ENCODE data around the gene ZNF831. TPM values are rescaled to one million over a fixed set of nuclear protein-coding genes. Genes with fewer than 3 reads are reported as not detected.

Gene ZNF831
- under 1 TPM; 0.13 to 0.15 (median 0.15) TPM for polyA plus RNA-seq (ENCODE audit: insufficient read depth in 1 of 5, insufficient read length in 5 of 5, low replicate concordance in 1 of 5)
- long read RNA-seq, donor 1 = 0 reads
- long read RNA-seq, donor 2 = 0 reads
- long read RNA-seq, donor 3 = 0 reads
- long read RNA-seq, donor 4 = 0 reads
- long read RNA-seq, donor 5 = 0 reads
- long read RNA-seq, donor 6 = 0 reads
- long read RNA-seq, donor 7 = 0 reads
- long read RNA-seq, donor 8 = 0 reads

DNA sequence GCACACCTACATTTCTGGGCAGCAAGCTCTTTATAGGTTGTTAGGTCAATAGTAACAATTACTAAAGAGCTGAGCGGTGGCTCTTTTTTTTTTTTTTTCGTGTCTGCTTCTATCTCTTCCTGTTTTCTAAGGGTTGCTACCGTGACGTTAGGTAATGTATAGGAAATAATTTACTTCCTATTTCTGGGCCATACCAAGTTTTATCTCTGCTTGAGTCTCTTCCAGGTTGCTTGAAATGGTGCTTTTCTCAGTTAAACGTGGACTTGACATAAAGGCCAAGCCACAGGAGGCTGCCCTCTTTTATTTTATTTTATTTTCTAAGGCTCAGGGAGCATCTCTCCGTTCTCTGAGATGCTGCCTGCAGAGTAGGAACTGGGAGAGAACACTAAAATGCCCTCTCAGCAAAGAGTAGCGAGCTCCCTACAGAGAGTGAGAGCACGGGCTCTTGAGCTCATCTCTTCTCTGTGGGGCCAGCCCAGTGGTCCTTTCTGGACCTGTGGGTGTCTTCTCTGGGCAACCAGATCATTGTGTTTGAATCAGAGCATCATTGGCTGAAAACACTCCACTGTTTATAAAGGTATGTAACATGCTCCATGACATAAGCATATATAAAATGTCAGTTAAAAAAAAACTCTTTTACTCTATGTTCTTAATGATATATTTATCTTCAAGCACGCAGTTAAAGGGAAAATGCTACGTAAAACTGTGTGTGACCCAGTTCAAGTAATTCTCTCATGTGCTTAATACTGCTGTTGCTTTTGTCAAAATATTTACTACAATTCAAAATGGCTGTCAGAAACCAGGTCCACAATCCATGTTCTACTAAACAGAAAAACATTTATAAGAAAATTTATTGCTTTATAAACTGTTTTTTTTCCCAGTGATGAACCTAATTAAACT, at the start of gene ZNF831:
TSS of gene ZNF831 (plus strand) at position 191 of the 900 bp plus-strand sequence. CDS start 27,199 bp downstream, outside the sequence.
- no peak for DNase-seq

DNA sequence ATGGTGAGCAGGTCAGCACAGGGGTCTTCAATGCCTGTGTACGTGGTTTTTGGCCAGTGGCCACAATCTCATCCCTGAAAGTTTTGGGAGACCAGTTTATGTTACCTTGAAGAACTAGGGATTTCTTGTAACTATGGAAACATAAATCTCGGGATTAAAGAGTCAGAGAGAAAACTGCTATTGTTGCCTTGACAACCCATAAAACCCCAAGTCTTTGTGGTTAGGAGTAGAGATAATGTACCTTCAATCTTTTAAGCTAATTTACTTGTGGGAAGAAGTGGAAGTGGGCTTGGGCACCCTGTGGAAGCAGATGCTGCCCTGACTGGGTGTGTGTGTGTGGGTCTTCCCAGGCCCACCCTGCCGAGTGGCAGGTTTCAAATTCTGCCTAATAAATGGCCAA, 46.1 kb upstream of the ZNF831 start:
- DNase-seq = no peak

DNA sequence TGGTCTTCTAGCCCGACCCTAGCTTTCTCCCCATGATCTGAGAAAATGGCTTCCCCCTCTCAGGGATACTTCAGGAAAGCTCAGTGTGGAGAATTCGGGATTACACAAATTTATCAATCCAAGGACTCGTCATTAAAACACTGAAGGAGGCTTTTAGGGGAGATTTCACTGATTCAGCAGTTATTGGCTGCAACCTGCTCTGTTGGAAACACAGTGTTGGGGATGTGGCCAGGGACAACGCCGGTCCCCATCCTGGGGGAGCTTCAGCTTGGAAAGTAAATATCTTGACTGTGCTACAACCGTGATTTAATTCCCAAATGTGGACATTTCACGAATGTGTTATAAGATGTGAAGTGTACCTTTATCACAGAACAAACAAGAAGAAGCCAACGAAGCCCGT, 44.8 kb upstream of the ZNF831 start:
- no peak for DNase-seq

DNA sequence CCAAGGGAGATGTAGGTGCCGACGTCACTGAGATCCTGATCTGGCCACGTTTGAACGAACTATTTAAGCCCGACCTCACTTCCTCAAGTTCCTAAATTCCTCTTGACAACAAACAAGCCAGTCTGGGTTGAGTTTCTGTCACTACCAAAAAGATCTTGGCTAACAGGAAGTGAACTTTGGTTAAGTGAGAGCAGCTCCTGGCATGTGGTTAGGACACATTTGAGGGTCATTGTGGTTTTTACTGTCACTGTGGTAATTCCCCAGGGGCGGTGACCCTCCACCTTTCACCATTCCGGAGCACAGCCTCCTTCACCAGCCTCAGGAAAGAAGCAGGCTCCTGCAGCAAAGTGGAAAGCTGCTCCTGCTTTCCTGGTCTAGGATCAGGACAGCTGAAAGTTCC, 43.1 kb upstream of the ZNF831 start:
- no peak for DNase-seq

DNA sequence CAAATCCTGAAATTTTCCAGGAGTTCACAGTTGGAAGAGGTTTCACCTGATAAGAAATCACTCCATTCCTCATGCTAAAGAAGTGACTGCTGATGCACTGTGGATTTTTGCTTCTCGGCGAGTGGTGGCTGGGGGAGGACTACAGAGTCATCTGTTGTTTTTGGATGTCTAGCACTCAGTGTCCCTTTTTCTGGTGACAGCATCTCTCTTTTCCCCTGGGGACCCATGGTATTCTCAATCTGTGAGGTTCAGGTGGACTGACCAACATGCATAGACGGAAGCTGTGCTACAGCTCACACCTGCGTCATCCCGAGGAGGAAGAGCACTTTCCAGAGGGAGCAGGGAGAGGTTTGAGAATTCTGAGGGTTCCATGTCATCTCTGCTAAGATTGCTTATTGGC, 42.7 kb upstream of the ZNF831 start:
- DNase-seq = no peak

DNA sequence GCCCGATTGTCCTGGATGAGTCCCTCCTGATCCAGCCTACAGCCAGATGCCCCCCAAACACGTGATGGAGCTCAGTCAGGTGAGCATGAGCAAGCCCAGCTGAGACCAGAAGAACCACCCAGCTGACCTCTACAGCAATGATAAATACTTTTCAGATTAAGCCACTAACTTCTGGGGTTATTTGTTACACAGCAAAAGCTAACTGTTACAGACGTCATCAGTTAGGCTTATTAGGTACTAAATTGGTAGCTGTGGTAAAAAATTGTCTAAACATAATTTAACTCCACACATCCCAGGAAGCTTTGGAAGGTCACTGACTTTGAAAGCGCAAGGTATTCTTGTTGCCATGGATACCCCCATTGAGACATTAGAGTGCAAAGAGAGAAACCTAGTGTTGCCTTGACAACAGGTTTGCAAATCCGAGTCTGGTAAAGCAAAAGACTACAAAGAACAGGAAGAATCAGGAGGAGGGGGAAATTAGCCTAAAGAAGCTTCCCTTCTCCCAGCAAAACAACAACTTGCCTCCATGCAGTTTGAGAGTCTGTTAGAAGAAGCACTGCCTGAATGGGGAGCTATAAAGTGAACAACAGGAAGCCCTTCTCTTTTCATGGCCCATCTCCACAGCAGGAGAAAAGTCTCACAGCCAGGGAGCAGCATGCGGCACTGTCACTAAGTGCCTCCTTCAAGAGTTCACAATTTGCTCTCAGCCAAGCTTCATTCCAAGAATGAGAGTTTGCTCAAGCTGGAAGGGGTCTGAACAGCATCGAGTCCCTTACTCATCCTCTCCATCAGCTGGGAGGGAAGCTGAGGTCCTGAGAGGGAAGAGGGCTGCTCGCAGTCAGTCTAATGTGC, 41.7 kb upstream of the ZNF831 start:
- no peak for DNase-seq

DNA sequence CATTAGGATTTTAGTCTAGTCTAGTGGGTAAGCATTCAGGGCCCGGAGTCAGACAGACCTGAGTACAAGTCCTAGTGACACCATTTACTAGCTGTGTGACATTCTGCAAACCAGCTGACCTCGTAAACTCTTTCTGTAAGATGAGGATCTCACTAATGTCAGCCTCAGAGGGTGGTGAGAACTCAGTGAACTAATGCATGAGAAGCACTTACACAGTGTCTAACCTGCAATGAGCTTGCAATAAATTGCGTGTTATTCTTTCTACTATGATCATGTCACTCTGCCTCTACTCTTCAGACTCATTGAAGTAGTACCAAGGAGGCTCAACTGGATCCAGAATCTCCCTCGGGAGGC, 41.1 kb upstream of the ZNF831 start:
- DNase-seq = no peak

DNA sequence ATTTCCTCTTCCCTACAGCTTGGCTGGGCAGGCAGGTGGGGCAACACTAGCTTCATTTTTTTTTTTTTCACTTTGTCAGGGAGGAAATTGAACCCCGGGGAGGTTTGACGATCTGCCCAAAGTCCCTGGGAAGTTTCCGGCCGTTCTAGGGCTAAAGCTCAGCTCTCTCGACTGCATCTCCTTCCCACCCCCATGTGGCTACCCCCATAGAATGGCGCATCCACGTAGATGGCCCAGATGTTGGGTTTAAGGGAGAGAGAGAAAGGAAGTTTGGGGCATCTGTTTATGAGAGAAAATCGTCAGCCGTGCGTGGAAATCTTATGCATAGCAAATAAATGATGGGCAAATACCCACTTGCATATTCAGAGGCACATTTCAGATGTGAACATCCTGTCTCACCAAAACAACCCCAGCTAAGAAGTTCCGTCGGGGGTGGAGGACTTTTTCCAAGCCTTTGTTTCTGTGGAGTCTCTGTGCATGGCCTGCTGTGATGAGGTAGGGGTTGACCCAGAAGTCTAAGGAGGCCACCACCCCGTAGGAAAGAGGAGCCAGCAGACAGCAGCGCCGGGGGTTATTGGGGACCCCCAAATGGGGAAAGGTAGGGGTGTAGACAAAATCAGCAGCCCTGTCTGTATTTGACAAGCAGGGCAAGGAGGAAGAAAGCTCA, 40.5 kb upstream of the ZNF831 start:
- no peak for DNase-seq

DNA sequence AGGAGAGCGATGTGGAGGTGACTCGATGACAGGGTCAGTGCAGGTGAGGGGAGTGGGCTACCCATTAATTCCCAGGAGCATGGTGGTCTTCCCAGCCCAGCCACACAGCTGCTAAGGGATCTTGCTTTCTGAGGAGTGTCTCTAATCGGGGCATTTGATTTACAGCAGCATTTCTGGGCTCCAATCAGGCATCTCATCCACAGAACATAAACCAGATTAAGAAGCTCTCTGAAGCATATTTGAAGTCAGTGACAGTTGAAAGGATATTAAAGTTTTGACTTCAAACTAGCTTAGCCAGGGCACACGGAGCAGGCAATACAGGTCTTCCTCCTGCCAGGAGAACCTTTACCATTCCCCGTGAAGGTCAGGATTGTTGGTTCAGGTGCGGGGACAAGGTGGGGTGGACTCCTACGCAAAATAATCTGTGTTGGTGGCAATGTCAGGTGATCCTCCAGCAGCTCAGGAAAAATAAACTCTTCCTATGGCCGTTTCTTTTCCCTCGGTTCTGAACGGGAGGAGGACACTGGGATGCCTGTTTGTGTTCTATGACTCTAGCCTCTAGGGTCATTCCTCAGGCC, 39.9 kb upstream of the ZNF831 start:
- DNase-seq = no peak

DNA sequence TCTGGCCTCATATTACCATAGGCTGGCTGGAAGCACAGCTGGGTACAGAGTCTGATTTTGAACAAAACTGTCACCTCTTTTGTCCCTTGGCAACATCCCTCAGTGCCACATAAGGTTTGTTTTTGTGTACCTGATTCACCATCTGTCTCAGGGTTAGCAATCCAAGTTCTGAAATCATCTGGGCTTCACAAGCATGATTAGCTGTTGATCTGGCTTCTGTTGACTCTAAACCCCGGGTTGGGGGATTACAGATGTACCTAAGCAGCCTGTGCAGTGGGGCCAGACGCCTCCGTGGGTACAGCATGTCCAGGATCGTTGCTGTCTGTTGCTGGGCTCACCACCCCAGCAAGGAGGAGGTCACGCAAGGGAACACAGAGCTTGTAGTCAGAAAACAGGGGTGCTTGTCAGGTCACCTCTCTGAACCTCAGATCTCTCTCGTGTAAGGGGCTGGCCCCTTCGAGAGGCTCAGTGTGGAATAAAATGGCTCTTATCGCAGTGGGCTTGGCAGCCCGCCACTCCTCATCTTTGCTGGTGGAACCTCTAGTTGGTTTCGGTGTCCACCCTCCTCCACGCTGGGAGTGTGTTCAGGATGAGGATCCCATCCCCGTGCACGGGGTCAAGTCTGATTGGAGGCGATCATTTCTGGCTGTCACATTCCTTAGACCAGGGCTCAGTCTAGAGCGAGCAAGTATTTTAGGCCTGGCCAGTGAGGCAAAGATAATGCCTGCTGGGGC, 39.2 kb upstream of the ZNF831 start:
- no peak for DNase-seq

DNA sequence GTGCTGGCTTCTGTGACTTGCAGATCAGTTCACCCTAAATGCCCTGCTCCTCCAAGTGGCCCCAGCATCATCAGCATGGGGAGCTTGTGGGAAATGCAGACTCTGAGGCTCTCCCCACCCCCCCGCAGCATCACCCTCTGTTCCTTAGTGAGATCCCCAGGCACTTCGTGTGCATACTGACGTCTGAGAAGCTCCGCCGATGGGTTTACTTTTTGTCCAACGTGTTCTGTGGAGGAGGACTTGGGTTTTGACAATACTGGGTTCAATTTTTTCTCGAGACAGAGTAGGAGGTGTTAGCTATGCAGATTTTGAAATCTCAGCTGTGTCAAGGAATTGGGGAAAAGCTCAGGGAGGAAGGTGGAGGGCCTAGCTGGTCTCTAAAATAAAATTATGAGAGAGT, 38.3 kb upstream of the ZNF831 start:
- DNase-seq = no peak

DNA sequence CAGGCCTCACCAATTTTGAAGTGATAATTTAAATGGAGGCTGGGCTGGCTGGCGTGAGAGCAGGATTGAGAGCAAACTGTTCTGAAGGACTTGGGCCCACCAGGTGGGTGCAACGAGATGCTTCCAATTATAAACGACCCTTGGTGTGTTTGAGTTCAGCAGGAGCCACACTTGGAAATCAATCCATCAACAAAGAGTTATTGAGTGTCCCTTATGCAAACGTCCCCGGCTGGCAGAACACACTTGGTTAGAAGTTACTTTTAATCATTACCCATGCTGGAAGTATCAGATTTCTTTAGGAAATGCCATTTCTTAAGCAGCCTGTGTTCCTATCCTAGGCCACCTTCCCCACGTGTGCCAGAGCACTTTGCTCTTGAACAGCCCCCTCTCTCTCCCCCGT, 37.8 kb upstream of the ZNF831 start:
- DNase-seq = peak; percentile 35 to 41

DNA sequence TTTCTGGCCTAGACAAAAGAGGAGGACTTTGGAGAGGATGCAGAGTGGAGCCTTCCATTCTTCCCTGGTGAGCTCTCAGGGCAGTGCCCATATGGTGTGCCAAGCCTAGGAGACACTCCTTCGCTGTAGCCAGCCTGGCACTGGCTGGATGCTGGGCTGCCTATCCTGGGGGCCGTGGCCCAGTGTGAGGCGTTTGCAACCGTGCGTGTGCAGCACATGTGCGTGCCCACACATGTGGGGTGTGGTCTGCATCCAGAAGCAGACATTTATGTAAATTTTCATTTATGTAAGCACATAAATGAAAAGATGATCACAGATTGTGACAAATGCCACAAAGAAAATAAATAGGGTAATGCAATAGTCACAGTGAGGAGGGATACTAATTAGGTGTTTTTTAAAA, 35.8 kb upstream of the ZNF831 start:
- no peak for DNase-seq

DNA sequence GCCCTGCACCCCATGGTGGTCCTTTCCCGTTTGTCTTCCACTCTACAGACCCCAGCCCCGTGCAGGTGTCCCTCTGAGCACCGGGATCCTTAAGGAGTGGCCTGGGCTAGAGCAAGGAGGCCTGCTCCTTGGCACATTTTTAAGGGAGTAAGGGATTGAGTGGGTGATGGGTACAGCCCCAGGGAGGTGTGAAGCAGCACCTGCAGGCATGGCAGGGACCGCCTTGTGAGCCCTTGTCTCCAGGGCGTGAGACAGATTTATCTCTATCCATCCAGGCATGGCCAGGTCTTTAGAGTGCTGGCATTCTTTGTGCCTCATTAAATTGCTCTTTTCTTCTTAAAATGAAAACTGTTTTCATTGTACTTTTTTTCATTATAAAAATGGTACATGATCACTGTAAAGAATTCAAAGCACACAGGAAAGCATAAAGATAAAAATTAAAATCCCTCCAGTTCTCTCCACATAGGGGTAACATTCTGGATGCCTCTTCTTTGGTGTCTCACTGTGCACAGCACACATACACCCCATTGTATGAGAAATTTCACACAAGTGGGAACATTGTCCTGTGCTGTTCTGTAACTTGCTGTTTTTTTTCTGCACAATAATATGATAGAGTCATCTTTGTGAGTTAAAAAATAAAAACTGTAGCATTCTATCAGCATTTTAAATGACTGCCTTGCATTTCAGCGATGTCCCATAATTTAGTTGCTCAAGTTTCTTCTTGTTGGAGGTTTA, 31.9 kb upstream of the ZNF831 start:
- no peak for DNase-seq

DNA sequence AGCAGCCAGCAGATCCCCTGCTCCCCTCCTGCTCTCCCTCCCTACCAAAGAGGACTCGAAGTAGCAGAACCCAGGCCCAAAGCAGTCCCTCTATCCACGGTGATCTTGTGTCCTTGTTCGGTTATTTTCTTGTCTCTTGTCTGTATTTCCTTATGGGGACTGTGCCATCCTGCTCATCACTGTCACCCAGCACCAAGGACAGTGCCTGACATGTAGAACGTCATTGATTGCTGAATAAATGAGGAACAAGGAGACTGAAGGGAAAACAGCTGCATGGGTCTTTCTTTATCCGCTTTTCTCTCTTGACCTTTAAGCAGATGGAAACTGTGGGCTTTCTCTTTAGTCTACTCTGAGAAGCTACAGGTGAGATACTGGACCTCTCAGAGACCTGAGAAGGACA, 29.4 kb upstream of the ZNF831 start:
- no peak for DNase-seq

DNA sequence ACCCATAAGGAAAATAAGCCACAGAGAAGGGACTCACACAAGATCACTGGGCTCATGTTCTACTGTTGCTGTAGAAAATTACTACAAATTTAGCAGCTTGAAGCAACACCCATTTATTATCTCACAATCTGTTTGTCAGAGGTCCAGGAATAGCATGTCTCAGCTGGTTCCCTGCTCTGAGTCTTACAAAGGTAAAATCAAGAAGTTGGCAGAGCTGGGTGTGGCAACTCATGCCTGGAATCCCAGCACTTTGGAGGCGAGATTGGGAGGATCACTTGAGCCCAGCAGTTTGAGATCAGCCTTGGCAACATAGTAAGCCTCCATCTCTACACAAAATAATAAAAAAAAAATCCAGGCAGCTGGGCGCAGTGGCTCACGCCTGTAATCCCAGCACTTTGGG, 28.5 kb upstream of the ZNF831 start:
- no peak for DNase-seq

DNA sequence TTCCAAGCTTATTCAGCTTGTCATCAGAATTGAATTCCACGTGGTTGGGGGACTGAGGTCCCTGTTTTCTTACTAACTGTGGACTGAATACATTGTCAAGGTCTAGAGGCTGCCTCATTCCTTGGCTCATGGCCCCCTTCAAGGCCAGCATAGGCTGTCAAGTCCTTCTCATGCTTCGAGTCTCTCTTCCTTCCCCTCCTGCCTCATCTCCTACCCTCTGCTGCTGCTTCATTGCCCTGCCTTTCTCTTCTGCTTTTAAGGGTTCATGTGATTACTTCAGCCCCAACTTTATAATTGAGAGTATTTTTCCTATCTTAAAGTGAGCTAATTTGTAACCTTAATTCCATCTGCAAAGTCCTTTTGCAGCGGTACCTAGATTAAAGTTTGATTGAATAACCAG, 27.6 kb upstream of the ZNF831 start:
- no peak for DNase-seq

DNA sequence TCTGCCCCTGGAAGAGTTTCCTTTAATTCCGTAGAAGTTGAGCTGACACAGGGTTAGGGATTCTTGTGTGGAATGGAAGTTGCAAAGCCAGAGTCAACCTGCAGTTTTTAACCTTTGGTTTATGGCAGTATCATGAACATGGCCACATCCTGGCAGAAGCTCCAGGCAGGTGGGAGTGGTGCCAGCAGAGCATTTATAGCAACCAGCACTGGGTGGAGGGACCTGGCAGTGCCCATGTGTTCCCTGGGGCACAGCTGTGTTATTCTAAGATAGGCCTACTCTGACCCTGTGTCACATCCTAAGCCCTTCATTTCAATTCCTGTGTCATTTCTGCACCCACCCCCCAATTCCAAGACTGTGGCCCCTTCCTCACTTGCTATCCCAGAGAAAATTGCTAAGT, 26.1 kb upstream of the ZNF831 start:
- no peak for DNase-seq

DNA sequence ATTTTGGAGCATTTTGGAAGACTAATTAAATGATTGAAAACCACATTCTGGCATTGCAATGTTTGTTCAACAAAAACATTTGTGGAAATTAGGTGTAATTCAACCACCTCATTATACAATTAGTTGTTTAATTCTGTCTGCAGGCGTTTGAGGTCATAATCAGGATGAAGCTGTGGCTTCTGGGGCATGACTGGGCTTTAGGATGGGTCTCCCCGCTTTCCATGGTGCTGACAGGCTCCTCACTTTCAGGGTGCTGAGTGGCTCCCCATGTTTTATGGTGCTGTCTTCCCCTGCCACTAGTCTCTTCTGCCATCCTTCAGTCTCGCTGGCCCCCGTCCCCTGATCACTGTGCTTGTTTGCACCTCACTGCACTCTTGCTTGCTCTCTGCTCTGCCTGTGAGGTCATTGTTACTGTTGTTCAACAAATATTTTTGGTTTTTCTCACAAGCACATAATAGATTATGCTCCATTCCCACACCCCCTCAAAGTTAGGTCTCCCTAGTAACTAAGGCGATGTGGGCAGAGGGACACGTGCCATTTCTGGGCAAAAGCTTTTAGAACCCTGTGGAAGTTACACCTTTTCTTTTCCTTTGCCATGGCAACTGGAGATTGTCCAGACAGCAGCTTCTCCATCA, 25.4 kb upstream of the ZNF831 start:
- no peak for DNase-seq

DNA sequence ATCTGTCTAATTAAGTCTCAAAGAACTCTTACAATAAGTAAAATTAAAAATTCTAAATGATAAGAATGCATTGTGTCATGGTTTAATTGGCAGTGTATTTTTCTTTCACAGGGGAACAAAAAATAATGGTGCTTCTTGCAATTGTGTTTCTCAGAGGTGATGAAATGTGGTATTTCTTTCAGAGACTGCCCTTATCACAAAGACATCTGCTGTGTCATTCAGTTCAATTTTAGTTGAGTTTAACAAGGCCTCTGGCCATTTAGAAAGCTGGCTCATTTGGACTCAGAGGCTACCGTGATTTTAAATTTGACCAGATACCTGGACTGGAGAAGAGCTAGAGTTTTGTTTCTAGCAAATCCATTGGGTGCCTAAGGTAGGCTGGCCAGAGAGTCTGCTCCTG, 23.6 kb upstream of the ZNF831 start:
- no peak for DNase-seq

Measured in right lung (tissue), 10 donors.